Sigmoid colon (tissue), 7 donors: ENCODE data around the gene CASP14. TPM values are rescaled to one million over a fixed set of nuclear protein-coding genes. Genes with fewer than 3 reads are reported as not detected.

Experiments used
- DNase-seq: peaks from one replicate; pipeline ENCODE4 v3.0.0-alpha.2; 2019
- H3K27ac ChIP-seq, 4 donors: fragments of 200-600 bp; sonication (generic); one replicate each; pipeline ENCODE4 v1.5.1; 2016 to 2019; ENCODE audit warnings: mild to moderate bottlenecking in 1 of 4
- H3K27me3 ChIP-seq, 3 donors: fragments of 200-600 bp; sonication (generic); one replicate each; pipeline ENCODE4 v1.5.1; 2019; ENCODE audit warnings: mild to moderate bottlenecking in 1 of 3
- H3K36me3 ChIP-seq, 4 donors: fragments of 200-600 bp; sonication (generic); one replicate each; pipeline ENCODE4 v1.5.1; 2016 to 2019
- H3K4me1 ChIP-seq, 4 donors: fragments of 200-600 bp; sonication (generic); one replicate each; pipeline ENCODE4 v1.5.1; 2017 to 2019
- H3K4me3 ChIP-seq, 4 donors: fragments of 200-600 bp; sonication (generic); one replicate each; pipeline ENCODE4 v1.5.1; 2017 to 2019; ENCODE audit warnings: mild to moderate bottlenecking in 2 of 4, moderate library complexity in 1 of 4
- H3K9me3 ChIP-seq, 4 donors: fragments of 200-600 bp in 3 of 4; sonication (generic) in 3 of 4; one replicate each; pipeline versions ENCODE4 v1.5.1 to v1.6.1; 2013 to 2019
- CTCF ChIP-seq, 4 experiments: fragments of 450-650 bp in 3 of 4; fragments of 200-600 bp in 1 of 4; IDR thresholded peaks; one replicate each; pipeline ENCODE4 v1.5.1; 2016 to 2019; ENCODE audit warnings: antibody characterized with exemption in 4 of 4, mild to moderate bottlenecking in 3 of 4, moderate library complexity in 2 of 4
- EP300 ChIP-seq, 4 donors: sonication (generic); formaldehyde crosslinking; IDR thresholded peaks; one replicate each; pipeline ENCODE4 v1.6.1; 2017; ENCODE audit warnings: antibody characterized with exemption in 4 of 4
- POLR2A ChIP-seq, 2 donors: fragments of 450-650 bp; IDR thresholded peaks; one replicate each; pipeline ENCODE4 v1.6.1; 2016; ENCODE audit warnings: antibody characterized with exemption in 2 of 2, mild to moderate bottlenecking in 2 of 2, moderate library complexity in 2 of 2
- POLR2AphosphoS5 ChIP-seq, 4 donors: sonication (generic); formaldehyde crosslinking; IDR thresholded peaks; one replicate each; pipeline ENCODE4 v1.6.1; 2017; ENCODE audit warnings: antibody characterized with exemption in 4 of 4
- WGBS, 2 donors: extraction: QIAGEN DNeasy Blood & Tissue Kit; methylation state at CpG; one replicate each; pipeline ENCODE4 v1.1.7; 2013; 5-methylcytosine and 5-hydroxymethylcytosine counted together
- intact Hi-C: fragments of 100-400 bp; cut with DNase I; formaldehyde crosslinking; loops from one replicate; pipeline ENCODE4 v1.15.1; 2023
- polyA plus RNA-seq, 3 donors: library from polyadenylated mRNA; stranded (reverse); fragments of 200-250 nt; gene quantifications; one replicate each; pipeline ENCODE4 v1.2.3, GENCODE V29; 2013
- total RNA-seq, 4 donors: library from RNA; depleted of rRNA; stranded (reverse); fragments of >200 nt; gene quantifications; one replicate each; pipeline ENCODE4 v1.1.0, GENCODE V29; 2016
- donor health status: healthy with polysubstance abuse.
- donor health status: Bipolar disorder and iron deficiency.
- donor health status: healthy.

Gene CASP14
- total and polyA plus RNA-seq, 7 donors: not detected

DNA sequence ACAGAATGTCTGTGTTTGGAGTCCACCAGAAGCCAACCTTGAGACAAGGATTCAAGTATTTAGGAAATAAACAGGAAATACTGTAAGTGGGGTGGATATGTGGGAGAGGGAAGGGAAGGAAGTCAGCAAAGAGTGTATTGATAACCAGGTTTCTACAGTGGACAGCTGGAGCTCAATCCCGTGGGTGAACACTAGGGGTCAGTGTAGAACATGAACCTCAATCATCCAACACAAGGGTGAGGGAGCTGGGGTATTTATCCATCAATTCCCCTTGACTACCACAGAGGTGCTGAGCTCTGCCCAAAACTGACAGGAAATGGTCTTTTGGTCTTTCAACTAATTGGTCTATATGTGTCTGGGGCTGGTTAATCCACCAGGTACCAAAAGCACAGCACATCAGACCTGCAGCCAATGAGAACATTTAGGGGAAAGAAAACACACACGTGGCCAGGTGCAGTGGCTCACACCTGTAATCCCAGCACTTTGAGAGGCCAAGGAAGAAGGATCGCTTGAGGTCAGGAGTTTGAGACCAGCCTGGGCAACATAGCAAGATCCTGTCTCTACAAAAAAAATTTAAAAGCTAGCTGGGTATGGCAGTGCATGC lies 52.3 kb downstream of the CASP14 start:
- peaks cover 3 to 8% (median 4%) of the 10 kb centered on the region in 4 donors for H3K9me3 ChIP-seq
- DNase-seq: no peak

DNA sequence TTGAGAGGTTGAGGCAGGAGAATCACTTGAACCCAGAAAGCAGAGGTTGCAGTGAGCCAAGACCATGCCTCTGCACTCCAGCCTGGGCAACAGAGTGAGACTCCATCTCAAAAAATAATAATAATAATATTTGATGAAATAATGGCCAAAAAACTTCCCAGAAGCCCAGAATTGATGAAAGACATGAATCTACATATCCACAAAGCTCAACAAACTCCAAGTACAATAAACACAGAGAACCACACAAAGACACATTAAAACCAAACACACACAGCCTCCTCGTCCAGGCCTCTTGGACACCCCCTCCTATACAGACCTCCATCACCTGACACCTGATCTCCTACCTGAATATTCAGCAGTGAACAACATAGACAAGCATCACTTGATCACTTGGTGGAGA lies 54.7 kb downstream of the CASP14 start:
- no peaks in the 10 kb centered on the region for H3K27me3 ChIP-seq
- DNase-seq: no peak
- H3K4me3 ChIP-seq: no peak overlapping the region
- H3K4me1 ChIP-seq: peaks cover 0 to 18% (median 16%) of the 10 kb centered on the region in 4 donors
- no peak overlapping the region for H3K27ac ChIP-seq
- 70 to 79% methylated on average over 1 of the region's 1 CpG for WGBS, 2 donors
- peaks cover 0 to 2% (median under 1%) of the 10 kb centered on the region in 4 donors for H3K36me3 ChIP-seq
- peaks cover 3 to 8% (median 4%) of the 10 kb centered on the region in 4 donors for H3K9me3 ChIP-seq
- intact Hi-C loops: no loop called here
- TF ChIP-seq POLR2AphosphoS5 (IDR thresholded peaks at IDR 0.05) (no peak), POLR2A (IDR thresholded peaks at IDR 0.05) (no peak), CTCF (IDR thresholded peaks at IDR 0.05) (no peak), EP300 (IDR thresholded peaks at IDR 0.05) (no peak)

More for the DNA sequence above, 52.3 kb downstream of the CASP14 start:
- H3K27ac ChIP-seq: no peak overlapping the region
- no peaks in the 10 kb centered on the region for H3K27me3 ChIP-seq
- H3K36me3 ChIP-seq: no peaks in the 10 kb centered on the region
- peaks cover 0 to 3% (median 0%) of the 10 kb centered on the region in 4 donors for H3K4me1 ChIP-seq
- TF ChIP-seq CTCF (IDR thresholded peaks at IDR 0.05) (peak; percentile 19 to 66 (median 42)), POLR2AphosphoS5 (IDR thresholded peaks at IDR 0.05) (no peak), EP300 (IDR thresholded peaks at IDR 0.05) (no peak)
- WGBS, 2 donors: 52 to 60% methylated on average over 3 of the region's 3 CpGs
- no peak overlapping the region for H3K4me3 ChIP-seq
- intact Hi-C loops: no loop called here

GRCh38 chr19:15104411-15104810 lies 55.1 kb downstream of the CASP14 start:
- WGBS, 2 donors: 78 to 80% methylated on average over 1 of the region's 1 CpG
- no peak for DNase-seq
- TF ChIP-seq EP300 (IDR thresholded peaks at IDR 0.05): no peak
- no peak for TF ChIP-seq POLR2AphosphoS5 (IDR thresholded peaks at IDR 0.05)
- no peak for TF ChIP-seq CTCF (IDR thresholded peaks at IDR 0.05)
- no peak for TF ChIP-seq POLR2A (IDR thresholded peaks at IDR 0.05)
- Histone ChIP-seq H3K27ac (no peak overlapping the region), H3K4me1 (peaks cover 0 to 21% (median 18%) of the 10 kb centered on the region in 4 donors), H3K9me3 (peaks cover 3 to 8% (median 4%) of the 10 kb centered on the region in 4 donors), H3K4me3 (no peak overlapping the region), H3K27me3 (no peaks in the 10 kb centered on the region), H3K36me3 (peaks cover 0 to 6% (median 3%) of the 10 kb centered on the region in 4 donors)
- intact Hi-C loops: no loop called here

DNA sequence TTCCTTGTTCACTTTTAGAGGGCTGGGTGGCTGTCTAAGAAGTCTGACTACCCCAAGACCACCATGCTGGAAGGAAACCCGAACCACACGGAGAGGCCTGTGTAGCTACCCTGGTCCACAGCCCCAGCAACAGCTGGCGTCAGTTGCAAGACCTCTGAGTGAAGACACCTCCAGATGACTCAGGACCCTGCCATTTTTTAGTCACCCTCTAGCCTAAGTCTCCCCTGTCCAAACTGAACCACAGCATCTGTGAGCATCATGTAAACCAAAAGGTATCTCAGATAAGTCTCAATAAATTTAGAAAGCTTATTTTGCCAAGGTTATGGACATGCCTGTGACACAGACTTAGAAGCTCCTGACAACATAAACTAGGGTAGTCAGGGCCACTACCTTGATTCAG lies 55.8 kb downstream of the CASP14 start:
- TF ChIP-seq CTCF (IDR thresholded peaks at IDR 0.05) (no peak), EP300 (IDR thresholded peaks at IDR 0.05) (no peak), POLR2A (IDR thresholded peaks at IDR 0.05) (no peak), POLR2AphosphoS5 (IDR thresholded peaks at IDR 0.05) (no peak)
- Histone ChIP-seq H3K27me3 (no peaks in the 10 kb centered on the region), H3K4me3 (no peak overlapping the region), H3K9me3 (peaks cover 3 to 8% (median 4%) of the 10 kb centered on the region in 4 donors), H3K4me1 (peaks cover 0 to 21% (median 18%) of the 10 kb centered on the region in 4 donors), H3K36me3 (peaks cover 5 to 13% (median 8%) of the 10 kb centered on the region in 4 donors), H3K27ac (no peak overlapping the region)
- intact Hi-C loops: loop anchor here (5.0 kb wide), 3 partner anchors 47 to 347 kb away; no protein-coding TSS in a partner anchor
- DNase-seq: no peak
- WGBS, 2 donors: 89 to 94% methylated on average over 3 of the region's 3 CpGs
